ENCODE data around the gene KCNK17.

- no peak for TF ChIP-seq POLR2A (IDR thresholded peaks at IDR 0.05)
- TF ChIP-seq CTCF (IDR thresholded peaks at IDR 0.05) = no peak
Observed at GRCh38 chr6:39360378-39360777, 46.2 kb upstream of the KCNK17 start.
